Measurements from ENCODE around the gene VMP1.
"Not testable (repeated sequence)": the region's sequence is repeated elsewhere in the genome, so short reads cannot be mapped to it uniquely, and the experiment has no call there.

Gene VMP1

DNA sequence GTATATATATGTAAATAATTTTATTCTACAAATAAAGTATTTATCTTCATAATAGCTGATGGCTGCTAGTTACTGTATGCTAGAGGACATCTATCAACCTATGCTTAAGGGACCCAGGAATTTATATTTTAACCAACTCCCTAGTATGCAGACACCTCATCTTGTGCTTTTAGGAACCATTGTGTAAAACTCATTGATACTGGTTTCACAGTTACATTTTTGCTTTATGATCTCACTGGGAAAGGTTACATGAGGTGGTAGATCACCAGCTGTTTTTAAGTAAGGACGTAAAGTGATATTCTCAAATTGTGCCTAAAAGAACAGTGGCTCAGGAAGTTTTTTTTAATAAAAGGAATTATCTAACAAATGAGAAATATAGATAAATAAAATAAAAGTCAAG, 56.4 kb downstream of the VMP1 start:
- DNase-seq, result no peak
- in situ Hi-C loops (cut with HindIII; ENCODE audit: low pct_ligation_motif_present, low pct_unique_long_range_greater_than_20kb, low sequenced_read_pairs), result no loop called here

DNA sequence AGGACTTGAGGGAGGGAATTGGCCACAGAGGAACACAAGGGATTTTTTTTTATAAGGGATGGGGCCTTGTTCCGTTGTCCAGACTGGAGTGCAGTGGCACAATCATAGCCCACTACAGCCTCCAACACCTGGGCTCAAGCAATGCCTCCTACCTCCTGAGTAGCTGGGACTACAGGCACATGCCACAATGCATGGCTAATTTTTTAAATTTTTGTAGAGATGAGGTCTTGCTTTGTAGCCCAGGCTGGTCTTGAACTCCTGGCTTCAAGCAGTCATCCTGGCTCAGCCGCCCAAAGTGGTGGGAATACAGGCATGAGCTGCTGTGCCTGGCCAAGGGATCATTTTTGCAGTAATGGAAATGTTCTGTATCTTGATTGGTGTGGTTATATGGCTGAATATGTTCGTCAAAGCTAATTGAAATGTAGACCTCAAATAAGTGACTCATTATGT, 56.9 kb downstream of the VMP1 start:
- no peak for DNase-seq
- in situ Hi-C loops (cut with HindIII; ENCODE audit: low pct_ligation_motif_present, low pct_unique_long_range_greater_than_20kb, low sequenced_read_pairs), result no loop called here

DNA sequence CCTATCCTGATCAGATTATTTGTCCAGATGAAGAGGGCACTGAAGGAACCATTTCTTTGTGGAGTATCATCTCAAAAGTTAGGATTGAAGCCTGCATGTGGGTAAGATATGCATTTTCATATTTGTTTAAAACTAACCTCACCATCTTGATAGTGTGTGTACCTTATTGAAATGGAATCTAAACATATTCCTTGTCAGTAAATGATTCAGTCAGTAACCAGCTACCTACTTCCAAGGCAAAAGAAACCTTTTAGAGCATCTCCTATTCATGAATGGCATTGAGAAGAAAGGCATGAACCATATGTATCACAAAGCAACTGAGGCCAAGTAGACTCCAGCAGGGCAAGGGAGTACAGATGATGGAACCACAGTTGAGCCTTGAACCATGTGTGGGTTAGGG, 57.6 kb downstream of the VMP1 start:
- in situ Hi-C loops (cut with HindIII; ENCODE audit: low pct_ligation_motif_present, low pct_unique_long_range_greater_than_20kb, low sequenced_read_pairs), result no loop called here
- no peak for DNase-seq

DNA sequence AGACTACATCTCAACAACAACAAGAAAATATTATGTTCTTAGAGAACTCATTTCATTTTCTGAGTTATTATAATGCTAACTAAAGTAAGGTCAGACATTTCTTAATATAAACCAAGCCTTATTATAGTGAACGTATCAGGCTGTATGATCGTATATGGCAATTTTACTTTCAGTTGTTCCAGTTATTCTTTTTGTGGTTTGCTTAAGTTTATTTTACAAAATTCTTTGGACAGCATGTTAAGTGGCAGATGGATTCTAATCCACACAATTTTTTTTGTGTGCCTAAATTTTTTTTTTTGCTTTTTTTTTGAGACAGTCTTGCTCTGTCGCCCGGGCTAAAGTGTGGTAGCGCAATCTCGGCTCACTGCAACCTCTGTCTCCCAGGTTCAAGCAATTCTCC, 59.0 kb downstream of the VMP1 start:
- DNase-seq, result no peak
- in situ Hi-C loops (cut with HindIII; ENCODE audit: low pct_ligation_motif_present, low pct_unique_long_range_greater_than_20kb, low sequenced_read_pairs), result no loop called here

DNA sequence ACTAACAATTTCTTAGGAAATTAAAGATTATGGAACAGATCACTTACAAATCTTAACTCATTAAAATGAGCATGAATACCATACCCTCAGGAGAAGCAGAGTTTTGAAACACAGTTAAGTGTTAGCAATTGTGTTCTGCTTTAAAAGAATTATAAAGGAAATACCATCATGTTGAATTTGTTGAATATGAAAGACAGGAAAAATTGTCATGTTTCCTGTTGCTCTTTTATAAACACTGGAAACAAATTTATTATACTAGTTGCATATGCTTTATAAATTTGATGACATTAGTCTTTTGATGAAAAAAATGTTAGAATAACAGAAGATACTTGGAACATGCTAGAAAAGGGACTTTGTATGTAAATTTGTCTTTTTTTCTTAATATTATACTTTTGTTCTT, 59.7 kb downstream of the VMP1 start:
- DNase-seq, result no peak
- in situ Hi-C loops (cut with HindIII; ENCODE audit: low pct_ligation_motif_present, low pct_unique_long_range_greater_than_20kb, low sequenced_read_pairs), result no loop called here

DNA sequence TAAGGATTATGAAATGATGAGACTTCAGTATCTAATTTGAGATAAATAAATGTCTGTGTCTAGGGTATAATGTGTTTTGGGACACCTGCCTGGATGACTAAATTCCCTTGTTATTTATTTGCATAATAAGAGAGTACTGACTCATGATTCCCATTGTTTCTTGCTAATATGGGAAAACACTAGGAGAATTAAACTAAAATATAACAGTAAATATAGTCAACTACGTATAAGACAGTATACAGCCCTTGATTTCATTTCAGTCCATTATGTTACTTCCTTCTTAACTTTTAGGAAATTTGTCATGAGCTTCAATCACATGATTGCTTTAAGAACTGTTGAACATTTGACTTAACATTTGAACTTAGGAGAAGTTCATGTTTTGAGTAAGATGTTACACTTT, 62.4 kb downstream of the VMP1 start:
- in situ Hi-C loops (cut with HindIII; ENCODE audit: low pct_ligation_motif_present, low pct_unique_long_range_greater_than_20kb, low sequenced_read_pairs), result no loop called here

DNA sequence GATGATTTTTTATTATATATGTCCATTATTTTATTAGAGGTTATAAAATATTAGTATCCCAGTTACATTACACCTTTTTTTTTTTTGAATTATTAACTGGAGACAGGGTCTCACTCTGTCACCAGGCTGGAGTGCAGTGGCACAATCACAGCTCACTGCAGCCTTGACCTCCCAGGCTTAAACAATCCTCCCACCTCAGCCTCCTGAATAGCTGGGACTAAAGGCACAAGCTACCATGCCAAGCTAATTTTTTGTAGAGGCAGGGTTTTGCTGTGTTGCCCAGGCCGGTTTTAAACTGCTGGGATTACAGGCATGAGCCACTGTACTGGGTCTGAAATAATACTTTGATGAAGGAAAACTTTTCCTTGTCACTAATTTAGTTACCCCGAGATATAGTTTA, 63.6 kb downstream of the VMP1 start:
- in situ Hi-C loops (cut with HindIII; ENCODE audit: low pct_ligation_motif_present, low pct_unique_long_range_greater_than_20kb, low sequenced_read_pairs), result no loop called here
- DNase-seq, result no peak

More for the DNA sequence above, 62.4 kb downstream of the VMP1 start:
- DNase-seq, result no peak

DNA sequence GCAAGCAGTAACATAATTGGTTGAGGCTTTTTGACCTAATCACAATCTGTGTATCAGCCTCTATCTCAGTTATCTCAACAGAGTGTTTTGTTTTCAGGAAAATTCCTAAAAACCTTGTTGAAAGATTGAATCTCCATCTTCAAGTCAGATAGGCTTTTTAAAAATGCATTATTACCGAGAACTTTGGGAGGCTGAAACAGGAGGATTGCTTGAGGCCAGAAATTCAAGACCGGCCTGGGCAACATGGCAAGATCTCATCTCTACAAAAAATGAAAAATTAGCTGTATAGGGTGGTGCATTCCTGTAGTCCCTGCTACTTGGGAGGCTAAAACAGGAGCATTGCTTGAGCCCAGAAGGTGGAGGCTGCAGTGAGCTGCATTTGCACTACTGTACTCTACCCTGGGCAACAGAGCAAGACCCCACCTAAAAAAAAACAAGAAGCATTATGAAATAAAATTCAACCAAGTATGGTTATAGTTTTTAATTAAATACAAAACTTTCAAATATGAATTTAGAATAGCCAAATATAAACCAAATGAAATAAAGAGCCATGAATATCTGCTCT, 68.4 kb downstream of the VMP1 start:
- in situ Hi-C loops (cut with HindIII; ENCODE audit: low pct_ligation_motif_present, low pct_unique_long_range_greater_than_20kb, low sequenced_read_pairs), result no loop called here
- no peak for DNase-seq

DNA sequence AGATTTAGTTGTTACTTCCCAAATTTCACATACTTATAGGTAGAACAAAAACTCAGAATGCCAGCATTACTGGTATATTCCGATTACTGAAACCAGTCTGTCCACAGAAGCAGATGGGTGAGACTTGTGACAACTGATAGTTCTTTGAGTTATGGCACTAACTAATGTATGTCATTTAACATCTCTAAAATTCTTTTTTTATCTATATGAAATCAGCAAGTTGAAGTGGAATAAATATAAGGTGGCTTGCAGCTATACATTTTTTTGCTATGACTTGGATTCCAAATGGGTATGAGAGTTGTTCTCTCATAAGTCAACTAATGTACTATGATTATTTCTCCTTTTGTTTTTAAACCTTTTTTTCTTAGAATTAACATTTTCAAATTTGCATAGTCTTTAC, 69.1 kb downstream of the VMP1 start:
- no peak for DNase-seq
- in situ Hi-C loops (cut with HindIII; ENCODE audit: low pct_ligation_motif_present, low pct_unique_long_range_greater_than_20kb, low sequenced_read_pairs), result no loop called here

DNA sequence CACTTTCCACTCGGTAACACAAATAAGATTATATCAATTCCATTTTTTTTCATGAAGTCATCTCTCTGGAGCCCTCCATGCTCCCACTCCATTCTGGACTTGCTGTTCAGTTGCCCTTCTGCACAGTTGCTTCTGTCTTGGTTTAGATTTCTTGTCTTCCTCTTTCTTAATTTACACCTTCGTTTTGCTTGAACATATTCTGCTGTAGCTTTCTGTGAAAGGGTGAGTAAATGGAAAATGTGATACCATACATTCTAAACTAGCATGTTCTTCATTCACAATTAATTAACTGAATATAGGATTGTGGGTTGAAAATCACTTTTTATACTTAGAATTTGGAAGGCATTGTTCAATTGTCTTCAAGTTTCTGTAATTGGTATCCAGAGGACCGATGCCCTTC, 69.6 kb downstream of the VMP1 start:
- in situ Hi-C loops (cut with HindIII; ENCODE audit: low pct_ligation_motif_present, low pct_unique_long_range_greater_than_20kb, low sequenced_read_pairs), result no loop called here
- no peak for DNase-seq

DNA sequence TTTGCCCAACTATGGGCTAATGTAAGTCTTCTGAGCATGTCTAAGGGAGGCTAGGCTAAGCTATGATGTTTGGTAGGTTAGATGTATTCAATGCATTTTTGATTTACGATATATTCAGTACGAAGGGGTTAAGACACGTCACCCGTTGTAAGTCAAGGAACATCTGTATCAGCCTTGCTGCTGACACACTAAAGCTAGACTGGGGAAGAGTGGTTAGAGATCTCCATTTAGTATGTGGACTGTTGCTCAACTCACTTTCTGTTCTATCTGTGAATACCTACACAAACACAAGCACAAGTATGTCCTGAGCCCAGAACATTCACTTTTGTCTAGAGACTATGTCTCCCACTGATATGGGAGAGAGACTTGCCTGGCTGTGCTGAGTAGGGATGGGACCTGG, 71.5 kb downstream of the VMP1 start:
- in situ Hi-C loops (cut with HindIII; ENCODE audit: low pct_ligation_motif_present, low pct_unique_long_range_greater_than_20kb, low sequenced_read_pairs), result no loop called here
- no peak for DNase-seq

DNA sequence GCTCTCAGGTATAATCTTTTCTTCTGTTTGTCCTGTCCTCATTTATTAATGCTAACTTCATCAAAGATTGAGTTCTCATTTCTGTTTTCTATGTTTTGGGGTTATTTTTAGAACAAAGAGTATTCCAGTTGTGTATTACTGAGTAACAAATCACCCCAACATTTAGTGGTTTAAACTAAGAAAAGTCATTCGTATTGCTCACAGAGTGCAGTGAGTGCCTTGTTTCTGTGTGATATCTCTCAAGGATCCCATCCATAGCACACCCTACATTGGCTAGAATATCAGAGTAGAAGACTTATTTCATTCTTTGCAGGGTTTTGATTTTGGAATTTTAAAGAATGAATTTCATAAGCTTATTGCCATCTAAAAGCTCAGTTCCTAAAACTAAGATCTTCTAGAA, 72.1 kb downstream of the VMP1 start:
- in situ Hi-C loops (cut with HindIII; ENCODE audit: low pct_ligation_motif_present, low pct_unique_long_range_greater_than_20kb, low sequenced_read_pairs), result no loop called here

DNA sequence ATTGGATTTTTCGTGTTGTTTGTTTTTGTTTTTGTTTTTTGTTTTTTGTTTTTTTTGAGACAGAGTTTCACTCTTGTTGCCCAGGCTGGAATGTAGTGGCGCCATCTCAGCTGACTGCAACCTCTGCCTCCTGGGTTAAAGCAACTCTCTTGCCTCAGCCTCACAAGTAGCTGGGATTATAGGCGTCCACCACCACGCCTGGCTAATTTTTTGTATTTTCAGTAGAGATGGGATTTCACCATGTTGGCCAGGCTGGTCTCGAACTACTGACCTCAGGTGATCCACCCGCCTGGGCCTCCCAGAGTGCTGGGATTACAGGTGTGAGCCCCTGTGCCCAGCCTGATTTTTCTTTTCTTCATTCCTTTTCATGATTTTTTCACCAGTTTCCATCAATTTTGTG, 73.1 kb downstream of the VMP1 start:
- DNase-seq; in situ Hi-C loops (cut with HindIII; ENCODE audit: low pct_ligation_motif_present, low pct_unique_long_range_greater_than_20kb, low sequenced_read_pairs): not testable (repeated sequence)

More for the DNA sequence above, 72.1 kb downstream of the VMP1 start:
- DNase-seq, result no peak

DNA sequence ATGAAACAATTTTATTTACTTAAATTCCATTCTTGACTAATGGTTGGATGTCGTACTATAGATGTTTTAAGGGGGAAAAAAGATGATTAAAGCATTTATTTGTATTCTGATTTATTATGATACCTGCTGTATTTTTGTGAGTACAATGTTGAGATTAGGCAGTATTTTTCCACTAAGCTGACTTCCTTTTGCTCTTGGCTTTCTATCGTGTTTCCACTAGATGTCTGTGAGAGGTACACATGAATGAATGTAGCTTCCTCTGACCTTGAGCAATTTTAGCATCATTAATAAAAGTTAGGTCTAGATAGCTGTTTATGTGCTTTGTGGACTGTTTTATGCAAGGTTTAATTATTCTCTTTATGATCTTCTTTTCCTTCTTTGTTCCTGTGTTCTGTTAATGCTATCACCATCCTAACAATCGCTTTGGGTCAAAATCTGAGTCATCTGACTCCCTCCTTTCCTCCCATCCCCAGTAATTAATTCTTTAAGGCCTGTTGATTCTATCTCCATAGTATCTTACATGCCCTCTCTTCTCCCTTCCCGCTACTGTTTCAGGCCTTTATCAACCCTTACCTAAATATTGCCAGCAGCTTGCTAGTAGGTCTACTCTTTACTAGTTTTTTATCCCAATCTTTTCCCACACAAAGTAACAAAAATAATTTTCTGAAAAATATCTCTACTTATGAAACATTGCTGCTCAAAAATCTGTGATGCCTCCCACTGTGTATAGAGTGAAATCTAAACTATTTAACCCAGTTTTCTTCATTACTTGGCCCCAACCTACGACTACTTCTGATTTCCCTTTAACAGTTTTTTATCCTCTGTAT, 76.0 kb downstream of the VMP1 start:
- in situ Hi-C loops (cut with HindIII; ENCODE audit: low pct_ligation_motif_present, low pct_unique_long_range_greater_than_20kb, low sequenced_read_pairs), result no loop called here
- peak; percentile 77 for DNase-seq

DNA sequence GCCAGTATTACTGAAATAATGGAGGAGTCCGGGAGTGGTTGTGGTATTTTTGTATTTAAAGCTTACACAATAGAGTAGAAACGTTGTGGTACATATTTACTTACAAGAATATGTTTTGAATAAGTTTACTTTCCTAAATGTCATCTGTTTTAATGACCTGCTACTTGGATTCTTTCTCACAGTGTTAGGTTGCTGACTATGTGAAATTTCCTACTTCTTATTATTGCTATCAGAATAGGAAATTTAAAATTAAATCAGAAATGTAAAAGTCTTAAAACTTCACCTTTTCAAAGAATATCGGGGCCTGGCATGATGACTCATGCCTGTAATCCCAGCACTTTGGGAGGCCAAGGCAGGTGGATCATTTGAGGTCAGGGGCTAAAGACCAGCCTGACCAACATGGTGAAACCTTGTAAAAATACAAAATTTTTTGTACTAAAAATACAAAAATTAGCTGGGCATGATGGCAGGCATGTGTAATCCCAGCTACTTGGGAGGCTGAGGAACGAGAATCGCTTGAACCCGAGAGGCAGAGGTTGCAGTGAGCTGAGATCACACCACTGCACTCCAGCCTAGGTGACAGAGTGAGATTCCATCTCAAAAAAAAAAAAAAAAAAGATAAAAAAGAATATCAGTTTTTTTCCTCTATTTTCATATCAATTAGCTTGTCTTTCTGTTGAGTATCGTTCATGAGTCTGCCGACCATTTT, 77.8 kb downstream of the VMP1 start:
- in situ Hi-C loops (cut with HindIII; ENCODE audit: low pct_ligation_motif_present, low pct_unique_long_range_greater_than_20kb, low sequenced_read_pairs), result no loop called here
- peak; percentile 35 for DNase-seq

DNA sequence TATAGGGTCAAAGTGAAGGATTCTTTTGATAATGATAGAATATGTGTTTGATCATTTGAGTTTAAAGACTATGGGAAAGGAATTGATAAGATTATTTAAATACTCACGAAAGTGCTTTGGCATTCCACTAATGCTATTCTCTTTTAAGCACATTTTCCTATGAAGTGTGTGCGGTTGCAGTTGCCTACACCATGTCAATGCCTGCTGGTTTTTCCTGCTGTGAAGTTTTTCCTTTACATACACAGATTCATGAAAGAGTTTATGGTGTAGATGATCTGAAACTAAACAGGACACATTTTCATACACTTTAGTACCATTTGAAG, 78.7 kb downstream of the VMP1 start:
- in situ Hi-C loops (cut with HindIII; ENCODE audit: low pct_ligation_motif_present, low pct_unique_long_range_greater_than_20kb, low sequenced_read_pairs), result no loop called here
- DNase-seq, result no peak

DNA sequence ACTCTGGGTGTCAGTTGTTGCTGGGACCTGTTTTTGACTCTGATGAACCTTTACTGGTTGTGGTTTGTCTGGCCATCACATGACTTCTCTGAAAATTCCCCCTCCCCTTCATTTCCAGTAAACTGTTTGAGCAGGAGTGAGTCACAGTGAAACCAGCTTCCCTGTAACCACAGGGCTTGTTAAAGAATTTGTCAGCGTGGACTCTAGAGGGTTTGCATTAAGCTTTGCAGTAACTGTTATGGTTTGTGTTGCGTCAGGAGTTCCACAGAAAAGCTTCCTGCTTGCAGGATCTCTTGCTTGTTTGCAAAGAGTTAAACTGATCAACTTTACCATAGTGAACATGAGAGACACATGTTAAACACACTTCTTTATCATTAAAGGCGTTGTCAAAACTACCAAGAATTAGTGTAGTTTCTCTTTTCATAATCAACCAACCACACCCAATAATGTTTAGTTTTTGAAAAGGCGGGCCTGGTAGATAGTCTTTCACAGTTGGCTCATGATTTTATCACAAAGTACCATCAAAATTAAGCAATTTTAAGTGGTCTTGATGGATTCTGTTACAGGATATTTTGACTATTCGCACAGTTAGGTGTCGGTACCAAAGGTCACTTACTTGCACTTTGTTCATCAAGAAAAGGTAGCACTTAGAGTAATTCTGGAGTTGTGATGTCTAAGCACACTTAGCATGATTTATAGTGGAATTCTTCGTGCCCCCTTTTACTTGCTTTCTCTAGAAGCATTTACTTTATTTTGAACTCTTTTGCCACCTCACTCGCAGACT, 79.3 kb downstream of the VMP1 start:
- in situ Hi-C loops (cut with HindIII; ENCODE audit: low pct_ligation_motif_present, low pct_unique_long_range_greater_than_20kb, low sequenced_read_pairs), result no loop called here
- peak; percentile 100 for DNase-seq

DNA sequence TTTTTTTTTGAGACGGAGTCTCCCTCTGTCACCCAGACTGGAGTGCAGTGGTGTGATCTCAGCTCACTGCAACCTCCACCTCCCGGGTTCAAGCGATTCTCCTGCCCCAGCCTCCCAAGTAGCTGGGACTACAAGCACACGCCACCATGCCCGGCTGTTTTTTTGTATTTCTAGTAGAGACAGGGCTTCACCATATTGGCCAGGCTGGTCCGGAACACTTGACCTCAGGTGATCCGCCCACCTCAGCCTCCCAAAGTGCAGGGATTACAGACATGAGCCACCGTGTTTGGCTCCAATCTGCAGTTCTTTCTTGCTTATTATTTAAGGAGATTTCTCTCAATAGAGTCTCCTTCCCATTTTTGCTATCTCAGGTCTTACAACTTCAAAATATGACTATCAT, 82.4 kb downstream of the VMP1 start:
- DNase-seq; in situ Hi-C loops (cut with HindIII; ENCODE audit: low pct_ligation_motif_present, low pct_unique_long_range_greater_than_20kb, low sequenced_read_pairs): not testable (repeated sequence)

DNA sequence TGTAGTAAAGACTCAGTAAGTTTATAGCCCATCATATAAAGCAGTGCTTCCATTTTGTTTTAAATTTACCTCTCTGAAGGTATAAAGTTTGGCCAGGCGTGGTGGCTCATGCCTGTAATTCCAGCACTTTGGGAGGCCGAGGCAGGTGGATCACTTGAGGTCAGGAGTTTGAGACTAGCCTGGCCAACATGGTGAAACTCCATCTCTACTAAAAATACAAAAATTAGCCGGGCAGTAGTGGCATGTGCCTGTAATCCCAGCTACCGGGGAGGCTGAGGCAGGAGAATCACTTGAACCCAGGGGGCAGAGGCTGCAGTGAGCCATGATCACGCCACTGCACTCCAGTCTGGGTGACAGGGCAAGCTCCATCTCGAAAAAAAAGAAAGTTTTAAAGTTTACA, 83.0 kb downstream of the VMP1 start:
- in situ Hi-C loops (cut with HindIII; ENCODE audit: low pct_ligation_motif_present, low pct_unique_long_range_greater_than_20kb, low sequenced_read_pairs), result not testable (repeated sequence)

More for the DNA sequence above, 83.0 kb downstream of the VMP1 start:
- not testable (repeated sequence) for DNase-seq

Measured in ACHN (cell line).